ENCODE data around the gene IRF8.

IRF8 gene

GRCh38 chr16:85961988-85962915 is 63.3 kb downstream of the IRF8 start:
- H3K4me1 ChIP-seq: peaks cover 18% of the 10 kb centered on the region
- H3K27me3 ChIP-seq: no peaks in the 10 kb centered on the region
- H3K4me2 ChIP-seq: no peak overlapping the region
- no peaks in the 10 kb centered on the region for H3K9me3 ChIP-seq
- no peak for TF ChIP-seq Cebpa-rat (IDR thresholded peaks at IDR 0.05)
- H3K4me3 ChIP-seq: no peak overlapping the region
- no peak overlapping the region for H3K27ac ChIP-seq
- no peak overlapping the region for H3K9ac ChIP-seq
- H4K20me1 ChIP-seq: no peaks in the 10 kb centered on the region
- no peaks in the 10 kb centered on the region for H3K36me3 ChIP-seq

- Histone ChIP-seq H3K4me1 (peaks cover 17% of the 10 kb centered on the region), H3K4me2 (no peak overlapping the region), H3K9me3 (no peaks in the 10 kb centered on the region), H3K36me3 (no peaks in the 10 kb centered on the region), H3K27me3 (no peaks in the 10 kb centered on the region), H3K4me3 (no peak overlapping the region), H3K27ac (no peak overlapping the region), H3K9ac (no peak overlapping the region), H4K20me1 (no peaks in the 10 kb centered on the region)
- no peak for TF ChIP-seq Cebpa-rat (IDR thresholded peaks at IDR 0.05)
Measured at GRCh38 chr16:85963753-85964285, 64.9 kb downstream of the IRF8 start.

- Histone ChIP-seq H4K20me1 (no peaks in the 10 kb centered on the region), H3K4me1 (peaks cover 30% of the 10 kb centered on the region), H3K4me2 (no peak overlapping the region), H3K9ac (no peak overlapping the region), H3K4me3 (no peak overlapping the region), H3K36me3 (no peaks in the 10 kb centered on the region), H3K27me3 (no peaks in the 10 kb centered on the region), H3K27ac (no peak overlapping the region), H3K9me3 (no peaks in the 10 kb centered on the region)
- no peak for TF ChIP-seq Cebpa-rat (IDR thresholded peaks at IDR 0.05)
Measured at GRCh38 chr16:85965125-85965524, 66.2 kb downstream of the IRF8 start.

GRCh38 chr16:85967111-85967510 is 68.1 kb downstream of the IRF8 start:
- Histone ChIP-seq H3K27ac (no peak overlapping the region), H3K9me3 (peaks cover 3% of the 10 kb centered on the region), H3K9ac (no peak overlapping the region), H3K36me3 (no peaks in the 10 kb centered on the region), H4K20me1 (no peaks in the 10 kb centered on the region), H3K4me1 (peaks cover 26% of the 10 kb centered on the region), H3K27me3 (no peaks in the 10 kb centered on the region), H3K4me2 (no peak overlapping the region), H3K4me3 (no peak overlapping the region)
- no peak for TF ChIP-seq Cebpa-rat (IDR thresholded peaks at IDR 0.05)

GRCh38 chr16:85968041-85968920 is 69.3 kb downstream of the IRF8 start:
- Histone ChIP-seq H3K27ac (no peak overlapping the region), H3K4me1 (peaks cover 26% of the 10 kb centered on the region), H3K4me2 (peak overlapping the region; percentile 39), H3K27me3 (no peaks in the 10 kb centered on the region), H3K9ac (no peak overlapping the region), H4K20me1 (no peaks in the 10 kb centered on the region), H3K4me3 (no peak overlapping the region), H3K36me3 (no peaks in the 10 kb centered on the region), H3K9me3 (peaks cover 7% of the 10 kb centered on the region)
- TF ChIP-seq Cebpa-rat (IDR thresholded peaks at IDR 0.05): 0 out of 2 replicates have a peak, but pooled peaks have one; percentile 18

- Histone ChIP-seq H3K36me3 (no peaks in the 10 kb centered on the region), H3K9ac (no peak overlapping the region; the same call in 1 of the 2 replicates), H3K4me1 (peaks cover 26% of the 10 kb centered on the region)
Measured at GRCh38 chr16:85969159-85969558, 70.2 kb downstream of the IRF8 start.

GRCh38 chr16:85969591-85969990 is 70.6 kb downstream of the IRF8 start:
- no peak for TF ChIP-seq Cebpa-rat (IDR thresholded peaks at IDR 0.05)
- Histone ChIP-seq H3K27me3 (no peaks in the 10 kb centered on the region), H3K4me1 (peaks cover 26% of the 10 kb centered on the region), H3K36me3 (no peaks in the 10 kb centered on the region), H4K20me1 (no peaks in the 10 kb centered on the region), H3K9me3 (peaks cover 14% of the 10 kb centered on the region), H3K9ac (no peak overlapping the region; the same call in 1 of the 2 replicates), H3K27ac (no peak overlapping the region), H3K4me3 (no peak overlapping the region), H3K4me2 (peak overlapping the region; percentile 39)

More at GRCh38 chr16:85969159-85969558, 70.2 kb downstream of the IRF8 start:
- Histone ChIP-seq H4K20me1 (no peaks in the 10 kb centered on the region), H3K27ac (no peak overlapping the region), H3K4me3 (no peak overlapping the region), H3K27me3 (no peaks in the 10 kb centered on the region), H3K9me3 (peaks cover 11% of the 10 kb centered on the region), H3K4me2 (peak overlapping the region; percentile 39)
- no peak for TF ChIP-seq Cebpa-rat (IDR thresholded peaks at IDR 0.05)

- Histone ChIP-seq H3K27ac (no peak overlapping the region), H3K4me3 (no peak overlapping the region), H3K4me2 (no peak overlapping the region), H3K27me3 (no peaks in the 10 kb centered on the region), H3K36me3 (no peaks in the 10 kb centered on the region), H4K20me1 (no peaks in the 10 kb centered on the region), H3K9me3 (peaks cover 14% of the 10 kb centered on the region), H3K9ac (no peak overlapping the region), H3K4me1 (peaks cover 26% of the 10 kb centered on the region)
- no peak for TF ChIP-seq Cebpa-rat (IDR thresholded peaks at IDR 0.05)
Measured at GRCh38 chr16:85970016-85970733, 71.2 kb downstream of the IRF8 start.

- Histone ChIP-seq H3K9me3 (peaks cover 14% of the 10 kb centered on the region), H3K4me3 (no peak overlapping the region), H4K20me1 (no peaks in the 10 kb centered on the region), H3K9ac (no peak overlapping the region), H3K27me3 (no peaks in the 10 kb centered on the region), H3K4me1 (peaks cover 26% of the 10 kb centered on the region), H3K27ac (no peak overlapping the region), H3K36me3 (no peaks in the 10 kb centered on the region), H3K4me2 (no peak overlapping the region)
- no peak for TF ChIP-seq Cebpa-rat (IDR thresholded peaks at IDR 0.05)
Measured at GRCh38 chr16:85970738-85971137, 71.8 kb downstream of the IRF8 start.

Data from BLaER1 (cell line).